Liver (tissue), 3 donors: ENCODE data around the gene AVEN.
"Not testable (repeated sequence)": the region's sequence is repeated elsewhere in the genome, so short reads cannot be mapped to it uniquely, and the experiment has no call there.

Experiments used
- ATF3 ChIP-seq: IDR thresholded peaks from 2 replicates; pipeline ENCODE4 v1.6.1; 2016; ENCODE audit warnings: antibody characterized with exemption
- CTCF ChIP-seq: fragments of 150-350 bp; IDR thresholded peaks from 2 replicates; pipeline ENCODE4 v1.5.1; 2017; ENCODE audit warnings: improper control_type of control experiment, low read depth, low read length; ENCODE audit not compliant: missing input control
- FOXA1 ChIP-seq: IDR thresholded peaks from 2 replicates; pipeline ENCODE4 v1.6.1; 2016; ENCODE audit warnings: antibody characterized with exemption
- HNF4G ChIP-seq: IDR thresholded peaks from 2 replicates; pipeline ENCODE4 v1.6.1; 2016; ENCODE audit warnings: antibody characterized with exemption
- JUND ChIP-seq, 2 donors: IDR thresholded peaks; 2 replicates each; pipeline ENCODE4 v1.6.1; 2016; ENCODE audit warnings: antibody characterized with exemption in 2 of 2
- RAD21 ChIP-seq, 2 donors: IDR thresholded peaks; 2 replicates each; pipeline ENCODE4 v1.6.1; 2016; ENCODE audit warnings: antibody characterized with exemption in 2 of 2, mild to moderate bottlenecking in 2 of 2
- SP1 ChIP-seq: IDR thresholded peaks from 2 replicates; pipeline ENCODE4 v1.6.1; 2018; ENCODE audit warnings: antibody characterized with exemption, mild to moderate bottlenecking
- TAF1 ChIP-seq: conservative IDR thresholded peaks from 2 replicates; pipeline ENCODE4 v1.6.1; 2016; ENCODE audit warnings: antibody characterized with exemption, mild to moderate bottlenecking
- YY1 ChIP-seq: IDR thresholded peaks from 2 replicates; pipeline ENCODE4 v1.6.1; 2016; ENCODE audit warnings: antibody characterized with exemption, mild to moderate bottlenecking
- donor health status: healthy.
- donor health status: healthy.

GRCh38 chr15:34050385-34050784 lies 11.4 kb upstream of the AVEN start:
- TF ChIP-seq YY1; CTCF; RAD21 (IDR thresholded peaks at IDR 0.05); HNF4G; SP1; ATF3; TAF1; FOXA1; JUND (IDR thresholded peaks at IDR 0.05): not testable (repeated sequence)
